ENCODE results near the gene ARFGAP1. TPM values are rescaled to one million over a fixed set of nuclear protein-coding genes. Genes with fewer than 3 reads are reported as not detected.

Gene ARFGAP1
- total and polyA plus RNA-seq, 2 experiments from 2014 or later, result 41.5 to 95.5 TPM

- H3K4me3 Mint-ChIP-seq, result peak within 1 kb of the TSS; percentile 79
- H3K9me3 Mint-ChIP-seq, result peaks cover 3% of the 10 kb centered on the region; the same call in 2 of the 3 replicates
- Histone ChIP-seq H3F3A (replicated peaks; ENCODE audit: low read depth) (no peaks in the 10 kb centered on the region), H3K4me1 (ENCODE audit: insufficient read depth) (no peaks in the 10 kb centered on the region; the same call in 1 of the 2 replicates), H3K27ac (ENCODE audit: low read depth) (no peak within 1 kb of the TSS), H3K9me2 (ENCODE audit: insufficient read depth) (no peaks in the 10 kb centered on the region), H3K27me3 (ENCODE audit: insufficient read depth) (peaks cover 40% of the 10 kb centered on the region), H3K36me3 (ENCODE audit: insufficient read depth) (no peaks in the 10 kb centered on the region), H3K4me2 (peak within 1 kb of the TSS; percentile 90), H4K20me1 (replicated peaks; ENCODE audit: insufficient read depth) (no peaks in the 10 kb centered on the region), H3K79me2 (replicated peaks; ENCODE audit: insufficient read depth) (no peaks in the 10 kb centered on the region), H3K4me3 (peak within 1 kb of the TSS; percentile 75), H2AFZ (peak within 1 kb of the TSS; percentile 92)
- no peak for TF ChIP-seq NANOG (IDR thresholded peaks at IDR 0.05; ENCODE audit: borderline replicate concordance)
- TF ChIP-seq JUNB (IDR thresholded peaks at IDR 0.05; ENCODE audit: unreplicated experiment), result no peak
- no peak for TF ChIP-seq POLR2AphosphoS5 (IDR thresholded peaks at IDR 0.05; ENCODE audit: low read depth)
- no peak for TF ChIP-seq CREB1 (CRISPR knock-in tag; IDR thresholded peaks at IDR 0.05; ENCODE audit: low read depth)
- TF ChIP-seq ZNF331 (CRISPR knock-in tag; IDR thresholded peaks at IDR 0.05; ENCODE audit: low read depth), result no peak
- TF ChIP-seq REST (IDR thresholded peaks at IDR 0.05; ENCODE audit: unreplicated experiment), result no peak
- TF ChIP-seq CTCF (conservative IDR thresholded peaks at IDR 0.05; ENCODE audit: low read depth in 2 of 2), result no peak
- TF ChIP-seq ZNF462 (CRISPR knock-in tag; IDR thresholded peaks at IDR 0.05), result no peak
- no peak for TF ChIP-seq STAT1 (IDR thresholded peaks at IDR 0.05; ENCODE audit: unreplicated experiment)
- H3K27ac Mint-ChIP-seq, result no peak within 1 kb of the TSS
- H3K27me3 Mint-ChIP-seq (ENCODE audit: insufficient read depth, low read depth, poor library complexity), result peaks cover 48% of the 10 kb centered on the region
- no peaks in the 10 kb centered on the region; the same call in 2 of the 3 replicates for H3K36me3 Mint-ChIP-seq (ENCODE audit: low read depth)
- H3K4me1 Mint-ChIP-seq, result peaks cover 24% of the 10 kb centered on the region
- peak; percentile 17 for ATAC-seq
- peak; percentile 39 for DNase-seq (ENCODE audit: low spot score)
Measured at GRCh38 chr20:63254232-63254605, 18.4 kb upstream of the ARFGAP1 start, which contains the start of gene NKAIN4. NKAIN4 (minus strand) TSS chr20:63254463; CDS start chr20:63254450, 13 bp downstream.
